ENCODE measurements around the gene PSMD7. TPM values are rescaled to one million over a fixed set of nuclear protein-coding genes. Genes with fewer than 3 reads are reported as not detected.

The PSMD7 gene
- total and polyA plus RNA-seq, 2 donors (not counting 3 experiments of a cell fraction or from before 2014, with no cell fraction given), result 89.8 to 119 TPM

DNA sequence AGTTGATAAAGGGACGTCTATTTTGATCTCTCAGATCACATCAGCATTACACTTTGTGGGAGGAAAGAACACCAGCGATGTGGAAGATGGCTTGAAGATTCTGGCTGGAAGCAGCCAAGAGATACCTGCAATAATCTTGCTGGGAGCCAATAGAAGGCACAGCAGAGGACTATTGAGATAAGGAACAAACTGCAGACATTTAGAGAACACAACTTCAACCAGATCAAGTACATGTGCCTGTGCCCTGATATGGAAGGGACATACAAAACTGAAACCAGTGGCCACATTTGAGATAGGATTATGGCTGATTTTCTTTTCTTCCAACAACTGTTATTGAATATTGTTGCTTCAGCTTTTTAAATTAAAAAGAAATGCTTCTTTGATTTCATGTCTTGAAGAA, 18.6 kb upstream of the PSMD7 start:
- Histone ChIP-seq H2AFZ (ENCODE audit: low read depth, low read length) (no peak overlapping the region), H3K9ac (replicated peaks; ENCODE audit: extremely low read depth, insufficient read depth, low read length) (no peak overlapping the region), H3K4me2 (ENCODE audit: insufficient read depth, low read length) (no peak overlapping the region), H3K36me3 (ENCODE audit: control insufficient read depth in 2 of 2, extremely low read depth in 1 of 2, insufficient read depth in 2 of 2, low read length in 2 of 2) (no peaks in the 10 kb centered on the region), H3K4me1 (ENCODE audit: control insufficient read depth, extremely low read depth, insufficient read depth, low read length) (no peaks in the 10 kb centered on the region), H3K79me2 (ENCODE audit: control insufficient read depth, insufficient read depth, low read length) (no peaks in the 10 kb centered on the region), H3K4me3 (replicated peaks in 1 of 3; ENCODE audit: insufficient read depth in 1 of 3, low read depth in 1 of 3, low read length in 3 of 3) (no peak overlapping the region), H3K27me3 (ENCODE audit: control insufficient read depth in 2 of 2, insufficient read depth in 2 of 2, low read length in 2 of 2) (peaks cover 3 to 8% of the 10 kb centered on the region in 2 experiments), H3K9me1 (replicated peaks; ENCODE audit: control insufficient read depth, extremely low read depth, insufficient read depth, low read length) (no peaks in the 10 kb centered on the region), H3K27ac (ENCODE audit: insufficient read depth, low read depth, low read length) (no peak overlapping the region), H4K20me1 (replicated peaks; ENCODE audit: control insufficient read depth, extremely low read depth, insufficient read depth, low read length) (no peaks in the 10 kb centered on the region), H3K9me3 (replicated peaks; ENCODE audit: control insufficient read depth, insufficient read depth, low read length) (no peaks in the 10 kb centered on the region)
- TF ChIP-seq POLR2AphosphoS5 (IDR thresholded peaks at IDR 0.05; ENCODE audit: insufficient read depth, low read depth, low read length) (no peak), GATA2 (IDR thresholded peaks at IDR 0.05; ENCODE audit: insufficient read depth, insufficient read length, low read depth, low read length) (no peak), JUN (IDR thresholded peaks at IDR 0.05; ENCODE audit: borderline replicate concordance, insufficient read depth, insufficient read length, low read depth) (no peak), FOS (IDR thresholded peaks at IDR 0.05; ENCODE audit: borderline replicate concordance, insufficient read depth, low read length) (no peak), MYC (IDR thresholded peaks at IDR 0.05; ENCODE audit: low read depth, low read length) (no peak), POLR2A (IDR thresholded peaks at IDR 0.05; ENCODE audit: low read depth, low read length) (no peak), EZH2 (IDR thresholded peaks at IDR 0.05; ENCODE audit: borderline replicate concordance, low read depth, low read length, severe bottlenecking) (no peak)
- TF ChIP-seq, protein P1, sequence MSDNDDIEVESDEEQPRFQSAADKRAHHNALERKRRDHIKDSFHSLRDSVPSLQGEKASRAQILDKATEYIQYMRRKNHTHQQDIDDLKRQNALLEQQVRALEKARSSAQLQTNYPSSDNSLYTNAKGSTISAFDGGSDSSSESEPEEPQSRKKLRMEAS (IDR thresholded peaks at IDR 0.05; ENCODE audit: insufficient read depth, insufficient read length), result no peak
- TF ChIP-seq, protein P2, sequence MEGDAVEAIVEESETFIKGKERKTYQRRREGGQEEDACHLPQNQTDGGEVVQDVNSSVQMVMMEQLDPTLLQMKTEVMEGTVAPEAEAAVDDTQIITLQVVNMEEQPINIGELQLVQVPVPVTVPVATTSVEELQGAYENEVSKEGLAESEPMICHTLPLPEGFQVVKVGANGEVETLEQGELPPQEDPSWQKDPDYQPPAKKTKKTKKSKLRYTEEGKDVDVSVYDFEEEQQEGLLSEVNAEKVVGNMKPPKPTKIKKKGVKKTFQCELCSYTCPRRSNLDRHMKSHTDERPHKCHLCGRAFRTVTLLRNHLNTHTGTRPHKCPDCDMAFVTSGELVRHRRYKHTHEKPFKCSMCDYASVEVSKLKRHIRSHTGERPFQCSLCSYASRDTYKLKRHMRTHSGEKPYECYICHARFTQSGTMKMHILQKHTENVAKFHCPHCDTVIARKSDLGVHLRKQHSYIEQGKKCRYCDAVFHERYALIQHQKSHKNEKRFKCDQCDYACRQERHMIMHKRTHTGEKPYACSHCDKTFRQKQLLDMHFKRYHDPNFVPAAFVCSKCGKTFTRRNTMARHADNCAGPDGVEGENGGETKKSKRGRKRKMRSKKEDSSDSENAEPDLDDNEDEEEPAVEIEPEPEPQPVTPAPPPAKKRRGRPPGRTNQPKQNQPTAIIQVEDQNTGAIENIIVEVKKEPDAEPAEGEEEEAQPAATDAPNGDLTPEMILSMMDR (IDR thresholded peaks at IDR 0.05; ENCODE audit: extremely low read depth in 1 of 2, insufficient read depth in 1 of 2, low read depth in 1 of 2, low read length in 2 of 2), result no peak
- intact Hi-C loops (cut with micrococcal nuclease) (no loop called here), dilution Hi-C loops (cut with MboI; ENCODE audit: extremely low pct_ligation_motif_present, low sequenced_read_pairs) (no loop called here)
- POLR2A ChIA-PET, result no interaction called here
- no peak for FAIRE-seq
- BruUV-seq (replicated peaks), result no TSS peak
- DNase-seq (ENCODE audit: low read depth, low spot score), result no peak
- CTCF ChIA-PET, result no interaction called here

All from endothelial cell of umbilical vein (primary cell).